ENCODE data around the gene TMCO1.

TMCO1 gene

DNA sequence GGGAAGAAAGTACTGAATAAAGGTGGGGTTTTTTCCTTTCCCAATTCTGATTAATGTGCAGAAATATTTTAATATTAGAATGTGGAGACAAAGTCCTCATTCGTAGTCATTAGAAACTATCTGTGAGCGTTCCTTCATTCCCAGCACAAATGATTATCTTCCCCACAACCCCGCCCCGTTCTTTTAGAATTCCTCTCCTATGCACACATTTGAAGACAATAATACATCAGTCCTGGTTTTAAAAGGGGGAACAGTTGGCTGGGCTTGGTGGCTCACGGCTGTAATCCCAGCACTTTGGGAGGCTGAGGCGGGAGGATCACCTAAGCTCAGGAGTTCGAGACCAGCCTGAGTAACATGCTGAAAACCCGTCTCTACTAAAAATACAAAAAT is 71.2 kb downstream of the TMCO1 start:
- TF ChIP-seq, protein P1, sequence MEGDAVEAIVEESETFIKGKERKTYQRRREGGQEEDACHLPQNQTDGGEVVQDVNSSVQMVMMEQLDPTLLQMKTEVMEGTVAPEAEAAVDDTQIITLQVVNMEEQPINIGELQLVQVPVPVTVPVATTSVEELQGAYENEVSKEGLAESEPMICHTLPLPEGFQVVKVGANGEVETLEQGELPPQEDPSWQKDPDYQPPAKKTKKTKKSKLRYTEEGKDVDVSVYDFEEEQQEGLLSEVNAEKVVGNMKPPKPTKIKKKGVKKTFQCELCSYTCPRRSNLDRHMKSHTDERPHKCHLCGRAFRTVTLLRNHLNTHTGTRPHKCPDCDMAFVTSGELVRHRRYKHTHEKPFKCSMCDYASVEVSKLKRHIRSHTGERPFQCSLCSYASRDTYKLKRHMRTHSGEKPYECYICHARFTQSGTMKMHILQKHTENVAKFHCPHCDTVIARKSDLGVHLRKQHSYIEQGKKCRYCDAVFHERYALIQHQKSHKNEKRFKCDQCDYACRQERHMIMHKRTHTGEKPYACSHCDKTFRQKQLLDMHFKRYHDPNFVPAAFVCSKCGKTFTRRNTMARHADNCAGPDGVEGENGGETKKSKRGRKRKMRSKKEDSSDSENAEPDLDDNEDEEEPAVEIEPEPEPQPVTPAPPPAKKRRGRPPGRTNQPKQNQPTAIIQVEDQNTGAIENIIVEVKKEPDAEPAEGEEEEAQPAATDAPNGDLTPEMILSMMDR (conservative IDR thresholded peaks at IDR 0.05; ENCODE audit: low read depth, low read length) = no peak
- peak overlapping the region; percentile 96 for H3K4me3 ChIP-seq (ENCODE audit: low read depth, low read length)
- no peak for DNase-seq (ENCODE audit: low read depth)

DNA sequence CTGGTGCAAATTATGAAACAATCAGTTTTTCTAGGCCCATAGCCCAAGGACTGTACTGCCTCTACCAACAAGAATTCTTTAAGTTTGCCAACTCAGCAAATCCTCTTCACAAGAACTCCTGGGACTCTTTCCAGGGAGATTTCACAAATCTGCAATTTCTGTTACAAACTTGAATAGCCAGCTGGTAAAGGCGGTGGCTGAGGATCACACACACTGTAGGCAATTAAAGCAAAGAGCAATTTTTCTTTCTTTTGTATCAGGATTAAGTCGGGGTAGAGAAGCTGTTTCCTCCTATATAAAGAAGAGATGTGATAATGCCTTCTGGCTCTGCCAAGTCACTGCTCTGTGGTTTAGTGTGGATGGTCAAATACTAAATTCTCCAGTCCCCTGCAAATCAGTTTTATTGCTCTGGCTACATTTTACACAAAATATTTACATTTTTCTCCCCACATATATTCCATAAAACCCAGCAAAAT is 72.0 kb downstream of the TMCO1 start:
- TF ChIP-seq, protein P1 (conservative IDR thresholded peaks at IDR 0.05; ENCODE audit: low read depth, low read length) = no peak
- peak; percentile 96 for DNase-seq (ENCODE audit: low read depth)
- peak overlapping the region; percentile 96 for H3K4me3 ChIP-seq (ENCODE audit: low read depth, low read length)

DNA sequence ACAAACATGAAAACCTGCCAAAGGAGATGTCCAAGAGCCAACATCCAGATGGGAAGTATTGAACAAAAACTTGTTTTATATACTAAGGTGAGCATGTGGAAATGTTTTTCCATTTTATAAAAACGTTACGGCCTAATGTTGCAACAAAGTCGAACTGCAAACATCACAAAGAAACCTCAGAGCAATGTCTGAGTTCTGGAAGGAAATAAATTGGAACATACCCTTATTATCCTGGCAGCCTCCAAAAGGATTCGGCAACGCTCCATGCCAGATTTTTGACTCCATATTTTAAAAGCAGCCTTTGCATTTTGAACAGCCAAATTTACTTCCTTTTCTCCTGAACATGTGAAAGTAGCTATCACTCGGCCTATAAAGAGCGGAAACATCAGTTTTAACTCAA is 73.6 kb downstream of the TMCO1 start:
- no peak overlapping the region for H3K4me3 ChIP-seq (ENCODE audit: low read depth, low read length)
- TF ChIP-seq, protein P1 (conservative IDR thresholded peaks at IDR 0.05; ENCODE audit: low read depth, low read length) = no peak
- DNase-seq (ENCODE audit: low read depth) = no peak

DNA sequence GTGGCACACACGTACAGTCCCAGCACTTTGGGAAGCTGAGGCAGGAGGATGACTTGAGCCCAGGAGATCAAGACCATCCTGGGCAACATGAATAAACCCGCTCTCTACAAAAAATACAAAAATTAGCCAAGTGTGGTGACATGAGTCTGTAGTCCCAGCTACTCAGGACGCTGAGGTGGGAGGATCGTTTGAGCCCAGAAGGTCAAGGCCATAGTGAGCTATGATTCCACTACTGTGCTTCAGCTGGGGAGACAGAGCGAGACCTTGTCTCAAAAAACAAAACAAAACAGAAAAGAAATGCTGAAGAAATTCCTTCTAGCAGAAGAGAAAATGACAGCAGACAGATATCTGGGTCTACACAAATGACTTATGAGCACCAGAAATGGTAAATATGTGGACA is 80.6 kb downstream of the TMCO1 start:
- TF ChIP-seq, protein P1 (conservative IDR thresholded peaks at IDR 0.05; ENCODE audit: low read depth, low read length) = no peak
- no peak overlapping the region for H3K4me3 ChIP-seq (ENCODE audit: low read depth, low read length)
- no peak for DNase-seq (ENCODE audit: low read depth)

DNA sequence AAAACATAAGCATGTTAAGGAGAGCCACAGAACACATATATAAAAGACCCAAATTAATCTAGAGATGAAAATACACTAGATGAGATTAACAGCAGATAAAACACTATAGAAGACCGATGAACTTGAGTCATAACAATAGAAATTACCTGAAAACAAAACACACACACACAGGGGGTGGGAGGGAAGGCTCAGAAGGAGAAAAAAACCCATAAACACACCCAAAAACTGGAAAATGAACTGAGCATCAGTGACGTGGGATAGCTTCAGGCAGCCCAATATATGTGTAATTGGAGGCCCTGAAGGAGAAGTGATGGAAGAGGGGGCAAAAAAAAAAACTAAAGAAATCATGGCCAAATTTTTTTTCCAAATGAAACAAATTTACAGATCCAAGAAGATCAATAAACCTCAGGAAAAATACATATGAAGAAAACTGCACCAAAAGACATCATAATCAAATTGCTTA is 81.7 kb downstream of the TMCO1 start:
- DNase-seq (ENCODE audit: low read depth) = no peak

DNA sequence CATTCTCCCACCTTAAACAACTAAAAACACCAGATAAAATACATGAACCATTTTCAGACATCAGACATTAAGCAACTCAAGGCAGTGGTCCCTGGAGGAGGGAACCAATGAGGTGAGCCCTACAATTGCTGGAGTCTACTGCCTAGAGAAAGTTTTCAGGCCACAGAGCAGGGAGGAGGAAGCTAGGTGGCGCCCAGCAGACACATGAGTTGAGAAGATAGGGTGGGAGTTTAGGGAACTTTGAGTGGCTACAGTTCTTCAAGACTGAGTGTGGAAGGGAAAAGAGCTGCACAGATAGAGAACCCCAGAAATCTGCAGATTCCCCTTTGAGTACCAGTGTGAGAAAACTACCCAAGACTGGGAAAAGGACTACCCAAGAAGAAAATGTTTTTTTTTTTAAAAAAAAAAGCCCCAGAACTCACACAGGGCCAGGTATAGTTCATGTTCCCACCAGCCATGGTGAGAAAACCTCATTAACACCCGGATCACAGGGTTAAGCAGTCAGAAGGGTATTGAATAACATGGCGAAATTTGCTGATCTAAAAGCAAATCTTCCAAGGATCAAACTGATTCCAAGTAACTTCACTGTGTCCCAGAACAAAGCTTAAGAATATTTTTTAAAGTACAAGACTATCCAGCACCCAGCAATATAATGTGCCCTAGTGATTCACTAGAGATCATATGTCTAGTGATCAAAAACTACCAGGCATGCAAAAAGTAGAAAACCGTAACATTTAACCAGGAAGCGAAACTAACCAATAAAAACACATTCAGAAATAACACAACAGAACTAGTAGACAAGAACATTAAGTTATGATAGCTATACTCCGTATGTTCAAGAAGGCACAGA is 82.3 kb downstream of the TMCO1 start:
- TF ChIP-seq, protein P1 (conservative IDR thresholded peaks at IDR 0.05; ENCODE audit: low read depth, low read length) = peak; percentile 42
- no peak overlapping the region for H3K4me3 ChIP-seq (ENCODE audit: low read depth, low read length)
- no peak for DNase-seq (ENCODE audit: low read depth)

More for the DNA sequence above, 81.7 kb downstream of the TMCO1 start:
- TF ChIP-seq, protein P1 (conservative IDR thresholded peaks at IDR 0.05; ENCODE audit: low read depth, low read length) = no peak
- no peak overlapping the region for H3K4me3 ChIP-seq (ENCODE audit: low read depth, low read length)
